ENCODE data around the gene FOXK2.
A peak's percentile ranks its signal among the peaks of the same experiment; 100 is the strongest.

The FOXK2 gene

GRCh38 chr17:82603981-82604448 is 84.5 kb downstream of the FOXK2 start:
- 0 out of 2 replicates have a peak overlapping the region, but pooled peaks have one; percentile 7 for H3K27ac ChIP-seq
- TF ChIP-seq, protein P1, sequence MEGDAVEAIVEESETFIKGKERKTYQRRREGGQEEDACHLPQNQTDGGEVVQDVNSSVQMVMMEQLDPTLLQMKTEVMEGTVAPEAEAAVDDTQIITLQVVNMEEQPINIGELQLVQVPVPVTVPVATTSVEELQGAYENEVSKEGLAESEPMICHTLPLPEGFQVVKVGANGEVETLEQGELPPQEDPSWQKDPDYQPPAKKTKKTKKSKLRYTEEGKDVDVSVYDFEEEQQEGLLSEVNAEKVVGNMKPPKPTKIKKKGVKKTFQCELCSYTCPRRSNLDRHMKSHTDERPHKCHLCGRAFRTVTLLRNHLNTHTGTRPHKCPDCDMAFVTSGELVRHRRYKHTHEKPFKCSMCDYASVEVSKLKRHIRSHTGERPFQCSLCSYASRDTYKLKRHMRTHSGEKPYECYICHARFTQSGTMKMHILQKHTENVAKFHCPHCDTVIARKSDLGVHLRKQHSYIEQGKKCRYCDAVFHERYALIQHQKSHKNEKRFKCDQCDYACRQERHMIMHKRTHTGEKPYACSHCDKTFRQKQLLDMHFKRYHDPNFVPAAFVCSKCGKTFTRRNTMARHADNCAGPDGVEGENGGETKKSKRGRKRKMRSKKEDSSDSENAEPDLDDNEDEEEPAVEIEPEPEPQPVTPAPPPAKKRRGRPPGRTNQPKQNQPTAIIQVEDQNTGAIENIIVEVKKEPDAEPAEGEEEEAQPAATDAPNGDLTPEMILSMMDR (conservative IDR thresholded peaks at IDR 0.05), result no peak

GRCh38 chr17:82604532-82604931 is 85.0 kb downstream of the FOXK2 start:
- TF ChIP-seq, protein P1 (conservative IDR thresholded peaks at IDR 0.05), result no peak
- no peak overlapping the region for H3K27ac ChIP-seq

- 0 out of 2 replicates have a peak overlapping the region, but pooled peaks have one; percentile 10 for H3K27ac ChIP-seq
- TF ChIP-seq, protein P1 (conservative IDR thresholded peaks at IDR 0.05), result no peak
These were observed 86.5 kb downstream of the FOXK2 start for GRCh38 chr17:82605939-82606600.

- H3K27ac ChIP-seq, result no peak overlapping the region
- TF ChIP-seq, protein P1 (conservative IDR thresholded peaks at IDR 0.05), result no peak
These were observed 89.3 kb downstream of the FOXK2 start for GRCh38 chr17:82608816-82609215.

DNA sequence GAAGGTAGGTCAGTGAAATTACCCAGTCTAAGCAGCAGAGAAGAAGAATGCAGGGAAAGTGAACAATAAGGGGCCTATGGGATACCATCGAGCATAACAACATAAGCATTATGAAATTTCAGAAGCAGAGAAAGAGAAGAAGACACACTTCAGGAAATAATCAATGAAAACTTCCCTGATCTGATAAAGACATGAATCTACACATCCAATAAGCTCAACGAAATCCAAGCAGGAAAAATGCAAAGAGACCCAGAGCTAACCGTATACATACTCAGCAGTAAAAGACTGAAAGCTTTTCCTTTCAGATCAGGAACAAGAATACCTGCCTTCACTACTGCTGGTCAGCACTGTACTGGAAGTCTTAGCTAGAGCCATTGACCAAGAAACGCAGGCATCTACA is 90.1 kb downstream of the FOXK2 start:
- TF ChIP-seq, protein P1 (conservative IDR thresholded peaks at IDR 0.05), result no peak
- peak overlapping the region; percentile 19; the same call in 1 of the 2 replicates for H3K27ac ChIP-seq

- H3K27ac ChIP-seq, result no peak overlapping the region
- TF ChIP-seq, protein P1 (conservative IDR thresholded peaks at IDR 0.05), result no peak
These were observed 91.9 kb downstream of the FOXK2 start for GRCh38 chr17:82611140-82612058.
